GM12875 (cell line): Measurements from ENCODE around the gene YAF2.

Experiments used
- H3K4me3 ChIP-seq: one replicate; pipeline ENCODE4 v1.5.1; 2011; ENCODE audit warnings: low read depth, low read length, control low read depth
- CTCF ChIP-seq: IDR thresholded peaks from 2 replicates; pipeline ENCODE4 v1.5.1; 2011; ENCODE audit warnings: low read depth, mild to moderate bottlenecking, control low read depth, inconsistent platforms, low read length, moderate library complexity, borderline replicate concordance; ENCODE audit not compliant: insufficient read depth

The YAF2 gene

DNA sequence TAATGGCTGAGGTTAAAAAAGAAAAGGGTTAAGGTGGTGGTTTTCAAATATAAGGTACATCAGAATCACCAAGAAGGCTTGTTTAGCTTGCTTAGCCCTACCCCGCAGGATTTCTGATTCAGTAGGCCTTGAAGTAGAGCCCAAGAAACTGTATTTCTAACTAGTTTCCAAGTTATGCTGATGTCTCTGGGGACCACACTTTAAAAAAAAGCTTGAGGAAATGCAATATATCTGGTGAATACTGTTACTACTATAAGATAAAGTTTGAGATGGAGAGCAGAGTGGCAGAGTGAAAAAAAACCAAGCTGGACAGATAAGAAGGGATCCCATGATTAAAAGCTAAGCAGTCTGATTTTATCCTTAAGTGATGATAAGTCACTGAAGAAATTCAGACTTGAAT is 75.1 kb downstream of the YAF2 start:
- TF ChIP-seq CTCF, result no peak
- no peak overlapping the region for H3K4me3 ChIP-seq

- H3K4me3 ChIP-seq, result no peak overlapping the region
- no peak for TF ChIP-seq CTCF
Measured at GRCh38 chr12:42162193-42162592, 75.9 kb downstream of the YAF2 start.

- no peak for TF ChIP-seq CTCF
- H3K4me3 ChIP-seq, result no peak overlapping the region
Measured at GRCh38 chr12:42161529-42161928, 76.5 kb downstream of the YAF2 start.

DNA sequence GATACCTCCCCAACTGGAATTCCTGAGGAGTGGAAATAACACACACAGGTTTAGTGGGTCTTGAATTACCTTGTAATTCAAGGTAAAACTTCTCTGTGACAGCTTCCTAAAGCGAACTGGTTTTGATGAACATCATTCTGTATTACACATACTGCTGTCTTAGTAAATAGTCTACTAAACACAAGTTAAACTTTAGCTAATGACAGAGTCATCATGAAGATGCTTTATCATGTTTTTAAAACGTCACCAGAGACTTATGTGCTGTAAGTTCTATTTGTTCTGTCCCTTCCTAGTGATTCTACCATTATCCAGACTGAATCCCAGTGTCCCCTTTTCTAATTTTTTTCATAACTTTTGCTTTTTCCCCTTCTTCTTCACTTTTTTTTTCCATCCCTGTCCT is 81.8 kb downstream of the YAF2 start:
- no peak for TF ChIP-seq CTCF
- H3K4me3 ChIP-seq, result no peak overlapping the region

DNA sequence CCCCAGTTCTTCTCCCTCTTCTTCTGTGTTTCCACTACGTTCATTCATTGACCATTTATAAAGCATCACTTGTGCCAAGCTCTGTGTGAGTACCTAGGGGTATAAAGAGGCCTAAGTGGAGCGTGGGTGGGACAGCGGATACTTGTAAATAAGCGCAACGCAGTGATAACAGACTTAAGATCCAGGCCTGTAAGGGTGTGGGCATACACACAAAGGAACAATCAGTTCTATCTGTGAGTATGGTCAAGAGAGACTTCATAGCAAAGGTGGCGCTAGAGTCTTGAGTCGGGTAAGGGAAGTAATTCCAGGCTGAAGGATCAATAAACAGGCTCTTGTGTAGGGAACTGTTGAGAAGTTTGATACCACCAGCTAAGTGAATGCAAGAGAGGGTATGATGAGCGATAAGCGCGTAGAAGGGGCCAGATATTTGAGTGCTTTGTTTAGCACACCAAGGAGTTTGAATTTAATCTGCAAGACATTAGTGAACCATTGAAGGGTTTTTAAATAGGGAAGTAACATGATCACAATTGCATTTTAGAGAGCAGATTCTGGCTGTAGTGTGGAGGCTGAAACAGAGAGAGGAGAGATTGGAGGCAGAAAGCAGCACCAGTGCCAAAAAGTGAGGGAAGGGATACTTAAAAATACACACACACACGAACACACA is 92.4 kb downstream of the YAF2 start:
- TF ChIP-seq CTCF, result no peak
- no peak overlapping the region for H3K4me3 ChIP-seq

DNA sequence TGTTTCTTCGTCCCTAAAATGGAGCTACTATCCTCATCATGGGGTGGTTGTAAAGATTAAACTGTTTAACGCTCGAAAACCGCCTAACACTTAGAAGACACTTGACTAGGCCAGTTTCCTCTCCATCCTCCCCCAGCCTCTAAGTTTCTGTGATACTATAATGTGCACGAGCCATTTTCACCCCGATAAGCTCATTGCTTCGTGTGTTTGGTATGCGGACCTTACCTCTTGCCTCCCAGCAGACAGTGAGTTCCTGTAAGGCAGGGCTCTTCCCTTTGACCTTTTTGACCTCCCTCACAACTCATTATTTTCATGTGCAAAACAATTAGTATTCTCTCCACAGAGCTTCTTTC is 92.9 kb downstream of the YAF2 start:
- no peak for TF ChIP-seq CTCF
- peak overlapping the region; percentile 77 for H3K4me3 ChIP-seq

- peak within 1 kb of the TSS; percentile 77 for H3K4me3 ChIP-seq
- TF ChIP-seq CTCF, result no peak
Measured at GRCh38 chr12:42144408-42145196, 93.4 kb downstream of the YAF2 start, which contains the start of gene GXYLT1. GXYLT1 (minus strand) TSS chr12:42144874; CDS start chr12:42144646, 228 bp downstream.
